Lower lobe of right lung (tissue), 2 donors: ENCODE data around the gene MUC2. TPM values are rescaled to one million over a fixed set of nuclear protein-coding genes. Genes with fewer than 3 reads are reported as not detected.

Experiments
- ATAC-seq, 2 donors: fragments of 200-7000 bp; cut with Tn5 transposase; one replicate each; pipeline ENCODE4 v1.9.1; 2020 to 2022; ENCODE audit warnings: mild to moderate bottlenecking in 2 of 2, moderate library complexity in 2 of 2
- DNase-seq: peaks from one replicate; pipeline ENCODE4 v3.0.0-alpha.2; 2020
- H3K27ac ChIP-seq: fragments of 200-600 bp; one replicate; pipeline ENCODE4 v1.8.0; 2022
- H3K27me3 ChIP-seq: fragments of 200-600 bp; one replicate; pipeline ENCODE4 v1.8.0; 2022; ENCODE audit warnings: low read depth
- H3K36me3 ChIP-seq: fragments of 200-600 bp; one replicate; pipeline ENCODE4 v1.8.0; 2022; ENCODE audit warnings: mild to moderate bottlenecking
- H3K4me1 ChIP-seq: fragments of 200-600 bp; one replicate; pipeline ENCODE4 v1.8.0; 2022
- H3K4me3 ChIP-seq: fragments of 200-600 bp; one replicate; pipeline ENCODE4 v1.8.0; 2022; ENCODE audit warnings: mild to moderate bottlenecking
- H3K9me3 ChIP-seq: fragments of 200-600 bp; one replicate; pipeline ENCODE4 v1.8.0; 2022
- intact Hi-C: fragments of 100-400 bp; cut with DNase I; formaldehyde crosslinking; loops from one replicate; pipeline ENCODE4 v1.11.0; 2022
- total RNA-seq: library from RNA; stranded (reverse); fragmentation: NEBNext Ultra II Directional; extraction: Animal tissue kit (Norgen Biotek cat#: 25700); gene quantifications from one replicate; pipeline ENCODE4 v1.2.1, GENCODE V29; 2021
- TF ChIP-seq, protein P1 (sequence below): fragments of 200-600 bp; IDR thresholded peaks from one replicate; pipeline ENCODE4 v1.8.0; 2022; ENCODE audit warnings: antibody characterized with exemption, mild to moderate bottlenecking
- donor health status: DM: no; HTN: yes; CAD: no; lungs with severe emphysema.

MUC2 gene
- total RNA-seq, 1 donor from 2014 or later = not detected

DNA sequence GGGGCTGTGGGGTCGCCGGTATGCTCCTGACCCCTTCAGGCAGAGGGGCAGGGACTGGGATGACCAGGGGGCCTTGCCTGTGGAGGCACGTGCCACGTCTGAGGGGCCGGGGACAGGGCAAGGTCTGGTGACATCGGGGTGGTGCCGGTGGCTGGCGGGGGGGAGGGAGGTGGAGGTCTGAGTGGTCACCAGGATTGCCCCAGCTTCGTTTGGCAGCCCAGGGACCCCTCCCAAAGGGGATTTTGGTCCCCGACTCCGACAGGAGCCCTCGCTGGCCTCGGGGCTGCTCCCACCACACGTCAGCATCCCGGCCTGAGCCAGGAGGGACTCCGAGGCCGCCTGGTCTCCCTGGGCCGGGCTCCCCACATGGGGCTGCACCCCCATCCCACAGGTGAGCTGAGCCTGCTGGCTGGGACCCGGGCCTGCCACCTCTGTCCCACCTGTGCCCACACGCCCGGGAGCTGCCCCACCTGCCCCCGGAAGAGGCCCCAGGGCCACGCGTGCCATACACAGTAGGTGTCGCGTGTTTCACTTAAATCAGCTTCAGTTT is 37.1 kb upstream of the MUC2 start:
- Histone ChIP-seq H3K9me3 (no peaks in the 10 kb centered on the region), H3K4me1 (no peaks in the 10 kb centered on the region), H3K36me3 (no peaks in the 10 kb centered on the region), H3K4me3 (no peak overlapping the region), H3K27ac (no peak overlapping the region), H3K27me3 (peaks cover 27% of the 10 kb centered on the region)
- ATAC-seq = no peak
- TF ChIP-seq, protein P1, sequence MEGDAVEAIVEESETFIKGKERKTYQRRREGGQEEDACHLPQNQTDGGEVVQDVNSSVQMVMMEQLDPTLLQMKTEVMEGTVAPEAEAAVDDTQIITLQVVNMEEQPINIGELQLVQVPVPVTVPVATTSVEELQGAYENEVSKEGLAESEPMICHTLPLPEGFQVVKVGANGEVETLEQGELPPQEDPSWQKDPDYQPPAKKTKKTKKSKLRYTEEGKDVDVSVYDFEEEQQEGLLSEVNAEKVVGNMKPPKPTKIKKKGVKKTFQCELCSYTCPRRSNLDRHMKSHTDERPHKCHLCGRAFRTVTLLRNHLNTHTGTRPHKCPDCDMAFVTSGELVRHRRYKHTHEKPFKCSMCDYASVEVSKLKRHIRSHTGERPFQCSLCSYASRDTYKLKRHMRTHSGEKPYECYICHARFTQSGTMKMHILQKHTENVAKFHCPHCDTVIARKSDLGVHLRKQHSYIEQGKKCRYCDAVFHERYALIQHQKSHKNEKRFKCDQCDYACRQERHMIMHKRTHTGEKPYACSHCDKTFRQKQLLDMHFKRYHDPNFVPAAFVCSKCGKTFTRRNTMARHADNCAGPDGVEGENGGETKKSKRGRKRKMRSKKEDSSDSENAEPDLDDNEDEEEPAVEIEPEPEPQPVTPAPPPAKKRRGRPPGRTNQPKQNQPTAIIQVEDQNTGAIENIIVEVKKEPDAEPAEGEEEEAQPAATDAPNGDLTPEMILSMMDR = no peak
- DNase-seq = no peak
- intact Hi-C loops = no loop called here

DNA sequence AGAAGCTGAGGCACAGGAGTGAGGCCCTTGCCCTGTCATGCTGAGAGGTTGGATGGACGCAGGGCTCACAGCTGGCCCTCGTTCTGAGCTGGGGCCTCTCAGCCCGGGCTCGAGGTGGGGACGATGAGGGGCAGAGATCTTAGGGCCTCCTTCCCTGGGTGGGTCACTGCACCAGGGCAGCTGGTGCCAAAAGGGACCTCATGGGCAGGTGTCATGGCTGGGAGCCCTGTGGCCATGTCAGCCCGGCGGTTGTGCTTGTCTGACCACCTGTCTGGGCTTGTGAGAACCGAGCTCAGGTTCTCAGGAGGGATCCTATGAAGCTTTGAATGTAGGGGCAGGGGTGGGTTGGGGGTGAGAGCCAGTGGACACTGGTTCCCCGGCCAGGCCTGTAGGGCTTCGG is 36.3 kb upstream of the MUC2 start:
- Histone ChIP-seq H3K9me3 (no peaks in the 10 kb centered on the region), H3K4me3 (no peak overlapping the region), H3K27ac (no peak overlapping the region), H3K36me3 (no peaks in the 10 kb centered on the region), H3K4me1 (no peaks in the 10 kb centered on the region), H3K27me3 (peaks cover 32% of the 10 kb centered on the region)
- no peak for DNase-seq
- ATAC-seq = no peak
- intact Hi-C loops = no loop called here
- TF ChIP-seq, protein P1 = no peak

DNA sequence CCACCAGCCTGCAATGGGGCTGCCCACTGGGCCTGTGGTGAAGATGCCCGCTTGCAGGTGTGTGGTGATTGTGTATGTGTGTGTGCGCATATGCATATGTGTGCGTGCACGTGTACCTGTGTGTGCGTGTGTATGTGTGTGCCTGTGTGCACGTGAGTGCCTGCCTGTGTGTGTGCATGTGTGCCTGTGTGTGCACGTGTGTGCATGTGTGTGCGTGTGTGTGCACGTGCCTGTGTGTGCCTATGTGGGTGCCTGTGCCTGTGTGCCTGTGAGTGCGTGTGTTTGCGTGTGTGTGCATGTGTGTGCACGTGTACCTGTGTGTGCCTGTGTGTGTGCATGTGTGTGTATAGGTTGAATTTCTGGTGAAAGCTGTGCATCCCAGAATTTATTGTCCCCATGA is 35.8 kb upstream of the MUC2 start:
- no peaks in the 10 kb centered on the region for H3K4me1 ChIP-seq
- H3K27me3 ChIP-seq = peaks cover 32% of the 10 kb centered on the region
- no peak overlapping the region for H3K27ac ChIP-seq
- intact Hi-C loops = no loop called here
- H3K9me3 ChIP-seq = no peaks in the 10 kb centered on the region
- no peak for DNase-seq
- H3K36me3 ChIP-seq = no peaks in the 10 kb centered on the region
- no peak overlapping the region for H3K4me3 ChIP-seq
- TF ChIP-seq, protein P1 = no peak
- no peak for ATAC-seq

DNA sequence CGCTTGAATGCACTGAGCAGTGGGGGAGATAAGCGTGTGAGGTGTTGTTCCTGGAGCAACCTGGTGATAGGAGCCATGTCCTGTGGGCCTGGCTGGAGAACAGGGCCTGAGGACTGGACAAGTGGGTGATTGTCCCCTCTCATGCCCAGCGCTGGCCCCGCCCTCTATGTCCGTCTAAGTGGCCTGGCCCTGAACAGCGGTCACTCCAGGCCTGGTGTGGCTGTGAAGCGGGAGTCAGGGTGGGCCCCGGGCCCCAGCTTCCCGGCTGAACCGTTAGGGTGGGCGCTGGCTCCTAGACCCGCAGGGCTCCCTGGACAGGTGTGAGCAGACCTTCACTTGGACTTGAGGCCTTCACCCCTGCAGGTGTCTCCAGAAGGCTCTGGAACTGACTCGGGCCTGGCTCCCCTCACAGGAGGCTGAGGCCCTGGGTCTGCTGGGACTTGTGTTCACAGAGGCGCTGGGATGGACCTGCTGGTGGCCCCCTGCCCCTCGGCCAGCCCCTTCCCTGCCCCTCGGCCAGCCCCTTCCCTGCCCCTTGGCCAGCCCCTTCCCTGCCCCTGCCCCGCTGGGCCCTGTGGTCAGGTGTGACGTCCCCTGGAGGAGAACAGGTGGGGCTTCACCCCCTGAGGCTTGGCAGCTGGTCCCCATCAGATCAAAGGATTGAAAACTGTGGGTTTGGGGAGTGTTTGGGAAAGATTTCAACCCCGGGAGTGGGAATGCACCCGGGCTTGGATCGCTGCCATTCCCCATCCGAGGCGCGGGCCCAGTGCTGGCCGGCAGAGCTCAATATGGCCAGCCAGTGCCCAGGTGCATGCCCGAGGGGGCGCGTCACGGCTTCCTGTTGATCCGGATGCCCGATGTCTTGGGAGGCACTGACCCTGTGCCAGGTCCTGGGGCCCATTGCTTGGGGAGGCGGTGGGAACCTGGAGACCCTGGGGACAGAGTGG is 34.9 kb upstream of the MUC2 start:
- H3K9me3 ChIP-seq = no peaks in the 10 kb centered on the region
- peaks cover 32% of the 10 kb centered on the region for H3K27me3 ChIP-seq
- H3K4me3 ChIP-seq = no peak overlapping the region
- H3K27ac ChIP-seq = peak overlapping the region; percentile 11
- H3K36me3 ChIP-seq = no peaks in the 10 kb centered on the region
- DNase-seq = peak; percentile 76
- peak in 1 of 2 donors; percentile 72 for ATAC-seq
- H3K4me1 ChIP-seq = no peaks in the 10 kb centered on the region
- TF ChIP-seq, protein P1 = no peak
- intact Hi-C loops = no loop called here

DNA sequence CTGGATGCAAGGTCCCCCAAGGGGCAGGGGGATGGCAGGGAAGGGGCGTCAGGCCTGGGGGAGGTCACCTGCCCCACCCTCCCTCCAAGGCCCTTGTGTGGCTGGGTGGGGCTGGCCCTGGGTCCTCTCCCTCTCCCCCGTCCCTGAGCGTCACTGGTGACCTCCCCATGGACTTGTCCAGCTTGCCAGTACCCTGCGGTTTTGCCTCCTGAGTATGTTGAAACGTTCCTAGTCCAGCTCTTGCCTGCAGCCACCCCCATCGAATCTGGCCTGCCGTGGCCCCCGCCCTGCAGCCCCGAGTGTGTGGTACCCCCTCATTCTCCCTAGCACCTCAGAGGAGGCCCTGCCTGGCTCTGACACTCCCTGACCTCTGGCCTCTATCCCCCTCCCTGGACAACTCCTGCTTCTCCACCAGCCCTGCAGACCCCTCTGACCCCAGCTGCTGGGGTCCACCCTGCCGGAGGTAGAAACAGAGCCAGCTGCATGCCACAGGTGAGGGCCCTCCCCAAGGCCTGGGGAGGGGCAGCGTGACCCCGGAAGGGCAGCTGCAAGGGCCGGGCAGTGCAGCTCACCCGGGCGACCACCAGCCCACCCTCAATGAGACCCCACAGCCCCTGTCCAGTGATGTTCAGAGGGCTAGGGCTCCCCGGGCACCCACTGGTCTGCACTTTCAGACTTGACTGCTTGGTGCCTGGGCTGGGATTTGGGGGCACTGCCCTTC is 34.1 kb upstream of the MUC2 start:
- H3K27ac ChIP-seq = no peak overlapping the region
- DNase-seq (no peak), ATAC-seq (peak in 1 of 2 donors; percentile 59)
- no peaks in the 10 kb centered on the region for H3K4me1 ChIP-seq
- no peaks in the 10 kb centered on the region for H3K36me3 ChIP-seq
- no peak overlapping the region for H3K4me3 ChIP-seq
- TF ChIP-seq, protein P1 = no peak
- H3K9me3 ChIP-seq = no peaks in the 10 kb centered on the region
- H3K27me3 ChIP-seq = peaks cover 32% of the 10 kb centered on the region
- intact Hi-C loops = no loop called here
